Measurements from ENCODE around the gene C4orf36.

Gene C4orf36

DNA sequence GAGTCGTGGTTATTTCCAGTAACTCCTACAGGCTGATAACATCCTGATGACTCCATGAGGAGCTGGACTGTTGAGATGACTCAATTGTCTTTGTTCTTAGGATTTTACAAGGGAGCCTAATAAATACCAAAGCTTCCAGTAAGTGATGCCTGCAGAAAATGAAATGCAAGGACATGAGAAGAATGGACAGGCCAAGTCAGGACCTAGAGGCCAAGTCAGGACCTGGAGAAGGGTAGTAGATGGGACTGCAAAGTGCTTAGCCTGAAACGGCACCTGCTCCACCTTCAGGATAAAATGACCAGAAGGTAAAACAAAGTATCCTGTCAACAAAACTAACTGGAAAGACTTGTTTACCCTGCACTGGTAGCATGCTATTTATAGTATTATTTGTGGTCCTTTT, 36.6 kb downstream of the C4orf36 start:
- DNase-seq, result no peak

DNA sequence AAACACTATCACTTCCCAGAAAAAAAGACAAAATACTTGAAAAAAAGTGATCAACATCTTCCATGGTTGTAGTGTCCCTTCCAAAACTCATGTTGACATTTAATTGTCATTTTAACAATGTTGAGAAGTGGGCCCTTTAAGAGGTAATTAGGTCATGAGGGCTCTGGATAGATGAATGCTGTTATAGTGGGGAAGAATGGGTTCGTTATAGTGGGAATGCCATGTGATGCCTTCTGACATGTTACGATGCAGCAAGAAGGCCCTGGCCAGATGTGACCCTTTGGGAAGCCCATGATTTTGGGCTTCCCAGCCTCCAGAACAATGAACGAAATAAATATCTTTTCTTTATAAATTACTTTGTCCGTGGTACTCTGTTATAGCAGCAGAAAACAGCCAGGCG, 39.0 kb downstream of the C4orf36 start:
- no peak for DNase-seq

DNA sequence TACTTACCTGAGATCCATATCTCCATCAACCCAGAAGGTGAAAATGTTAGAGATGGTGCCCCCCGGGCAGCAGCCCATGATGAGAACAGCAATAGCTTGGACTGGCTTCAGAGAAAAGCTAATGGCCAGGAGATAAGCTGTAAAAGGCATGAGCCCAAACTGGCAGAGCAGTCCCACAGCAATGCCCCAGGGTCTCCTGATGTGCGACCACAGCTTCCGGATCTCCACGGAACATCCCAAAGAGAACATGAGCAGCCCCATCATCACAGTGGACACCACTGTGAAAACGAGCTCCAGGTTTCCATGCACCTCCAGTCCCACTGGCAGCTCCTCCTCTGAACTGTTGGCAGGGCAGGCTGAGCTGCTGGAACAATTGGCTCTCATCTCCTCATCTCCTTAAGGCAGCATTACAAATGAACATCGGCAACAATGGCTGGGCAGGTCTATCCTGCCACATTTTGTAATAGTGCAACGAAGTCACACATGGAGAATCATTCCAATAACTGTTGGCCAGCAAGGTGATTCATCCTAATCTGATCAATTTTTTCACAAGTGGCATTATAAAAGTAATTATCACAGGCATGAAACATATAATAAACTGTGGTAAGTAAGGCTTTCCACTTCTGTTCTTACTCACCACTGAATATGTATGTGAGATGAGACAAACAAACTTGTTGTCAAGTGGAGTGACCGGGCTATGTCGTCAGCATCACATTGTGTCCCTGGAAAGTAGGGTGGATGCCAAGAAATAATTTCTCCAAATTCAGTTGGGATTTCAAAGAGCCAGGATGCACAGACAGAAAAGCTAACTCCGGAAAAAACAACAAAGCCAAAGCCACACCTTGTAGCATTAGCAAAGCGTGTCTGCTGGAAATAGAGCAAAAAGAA, 43.2 kb downstream of the C4orf36 start, which contains the start of gene SLC10A6:
Gene SLC10A6, minus strand, starts transcription at position 653 of the 888 bp plus-strand sequence. Its CDS starts 269 bp downstream, at position 384.
- DNase-seq, result no peak

DNA sequence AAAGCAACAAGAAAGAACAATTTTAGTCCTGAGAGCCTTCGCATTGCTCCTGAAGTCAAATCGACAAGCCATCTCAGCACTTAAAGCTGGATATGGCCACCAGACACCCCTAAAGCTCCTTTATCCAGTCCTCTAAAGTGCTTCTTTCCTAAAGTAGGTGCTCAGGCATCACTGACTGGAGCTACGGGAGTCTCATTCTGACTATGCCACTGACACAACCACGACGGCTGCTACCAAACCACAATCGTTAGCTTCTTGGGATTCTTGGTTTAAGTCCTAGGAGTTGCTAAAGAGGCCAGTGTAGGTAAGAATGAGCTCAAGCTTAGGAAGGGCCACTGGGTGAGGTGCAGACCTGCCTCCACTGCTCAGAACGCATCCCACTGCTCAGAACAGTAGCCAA, 44.1 kb downstream of the C4orf36 start:
- DNase-seq, result no peak

DNA sequence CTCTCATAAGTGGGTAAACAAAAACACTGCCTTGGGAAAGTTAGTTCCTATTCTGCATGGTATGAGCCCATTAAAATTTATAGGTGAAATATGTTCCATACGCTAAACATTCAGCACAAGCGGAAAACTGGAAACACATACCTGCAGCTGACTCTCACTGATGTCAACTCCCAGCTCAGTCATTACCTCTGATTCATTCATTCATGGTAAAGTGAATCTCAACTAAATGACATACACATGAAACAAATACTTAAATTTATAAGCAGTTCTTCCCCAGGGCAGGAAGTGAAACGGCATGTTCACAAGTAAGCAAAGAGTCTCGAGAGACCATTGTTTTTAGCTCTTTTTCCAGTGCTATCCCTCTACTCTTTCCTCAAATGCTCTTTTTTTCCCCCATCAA, 44.7 kb downstream of the C4orf36 start:
- DNase-seq, result no peak

DNA sequence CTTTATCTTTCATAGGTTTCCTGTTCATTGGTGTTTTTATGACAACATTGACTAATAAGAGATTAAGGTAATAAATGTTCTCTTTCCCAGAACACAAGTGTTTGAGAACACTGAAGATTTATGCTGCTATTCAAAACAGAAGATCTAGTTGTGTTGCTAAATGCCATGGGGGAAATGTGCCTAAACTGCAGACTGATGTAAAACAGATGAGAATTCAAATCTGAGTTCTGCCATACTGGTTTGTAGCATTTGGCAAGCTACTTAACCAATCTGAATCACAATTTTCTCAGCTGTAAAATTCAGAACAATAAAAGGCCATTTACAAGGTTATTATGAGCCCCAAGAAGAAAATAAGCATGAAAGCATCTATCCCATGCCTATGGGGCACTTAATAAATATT, 45.3 kb downstream of the C4orf36 start:
- DNase-seq, result no peak

DNA sequence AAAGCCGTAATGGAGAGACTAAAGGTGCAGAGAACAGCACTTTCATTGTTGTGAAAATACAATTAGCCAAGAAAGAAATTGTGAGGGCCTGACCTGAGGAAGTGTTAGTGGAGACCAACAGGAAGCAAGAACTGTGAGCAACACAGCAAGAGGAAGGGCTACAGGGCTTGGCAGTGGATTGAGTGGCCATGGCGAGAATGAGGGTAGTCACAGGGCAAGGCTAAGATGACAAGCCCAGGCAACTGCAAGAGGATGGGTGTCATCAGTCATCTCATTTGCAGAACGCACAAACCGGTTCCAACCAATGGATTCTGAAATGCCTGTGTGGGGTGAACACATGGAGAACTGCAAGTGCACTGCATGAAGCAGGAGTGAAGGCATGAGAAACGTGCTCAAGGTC, 46.6 kb downstream of the C4orf36 start:
- no peak for DNase-seq

DNA sequence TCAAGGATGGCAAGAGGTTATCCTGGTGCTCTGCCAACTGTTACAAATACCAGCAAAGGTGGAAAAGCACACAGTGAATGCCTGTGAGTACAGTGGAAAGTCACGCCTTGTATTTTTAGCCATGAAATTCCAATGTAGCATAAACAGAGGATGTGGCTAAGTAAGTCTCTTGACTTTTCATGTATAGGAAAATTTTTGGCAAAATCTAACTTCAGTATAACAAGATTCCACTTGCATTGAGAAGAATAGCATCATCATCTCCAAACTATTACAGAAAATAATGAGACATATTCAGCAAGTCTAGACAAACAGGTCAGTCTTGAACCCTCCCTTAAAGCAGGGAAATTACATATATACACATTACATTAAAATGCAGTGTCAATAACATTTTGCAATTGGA, 50.9 kb downstream of the C4orf36 start:
- no peak for DNase-seq

DNA sequence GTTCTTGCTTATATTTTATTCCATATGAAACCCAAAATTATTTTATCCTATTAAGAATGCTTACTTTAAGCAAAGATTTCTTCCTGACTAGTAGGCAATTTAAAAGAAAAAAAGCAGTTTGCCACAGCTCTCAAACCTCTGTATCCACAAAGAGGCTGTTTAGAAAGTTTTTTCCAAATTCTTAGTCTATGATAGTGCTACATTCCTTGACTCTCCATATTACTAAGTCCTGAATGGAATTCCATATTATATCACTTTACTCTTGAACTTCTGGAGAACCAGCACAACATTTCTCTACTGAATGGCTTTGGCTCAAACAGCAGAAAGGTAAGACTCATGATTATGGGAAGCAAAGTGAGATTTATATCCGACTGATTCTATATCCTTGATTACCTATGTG, 51.4 kb downstream of the C4orf36 start:
- no peak for DNase-seq

DNA sequence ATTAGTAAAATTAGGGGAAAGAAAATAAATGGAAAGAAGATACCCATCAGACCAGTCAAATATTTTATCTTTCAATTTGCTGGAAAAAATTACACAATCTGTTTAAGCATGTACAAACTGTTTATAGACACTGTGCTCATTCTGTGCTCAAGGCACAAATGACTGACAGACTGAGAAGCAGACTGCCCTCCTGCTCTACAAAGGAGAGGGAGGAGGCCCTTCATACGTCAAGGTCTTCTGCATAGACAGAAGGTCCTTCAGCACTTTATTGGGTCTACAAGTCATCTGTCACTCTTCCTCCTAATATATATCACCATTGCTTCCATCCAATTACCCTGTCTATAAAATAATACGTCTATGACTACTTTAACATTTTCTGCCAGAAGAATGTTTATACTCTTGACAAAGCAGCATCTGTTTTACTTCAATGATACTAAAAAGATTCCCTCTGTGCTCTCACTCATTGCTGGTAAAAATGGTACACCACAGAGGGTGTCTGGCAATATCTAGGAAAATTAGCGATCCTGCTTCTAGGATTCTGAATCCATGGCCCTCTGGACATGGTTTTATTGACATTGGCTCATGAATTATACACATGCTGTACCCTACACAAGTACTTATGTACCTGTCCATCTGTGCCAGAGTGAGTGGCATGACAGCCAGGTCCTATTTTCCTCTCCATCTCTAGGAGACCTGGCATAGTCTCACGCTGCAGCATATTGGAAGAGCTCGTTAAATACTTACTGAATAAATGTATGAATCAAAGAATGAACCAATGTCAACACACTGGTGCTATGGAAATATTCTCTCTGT, 54.3 kb downstream of the C4orf36 start:
- DNase-seq, result no peak

DNA sequence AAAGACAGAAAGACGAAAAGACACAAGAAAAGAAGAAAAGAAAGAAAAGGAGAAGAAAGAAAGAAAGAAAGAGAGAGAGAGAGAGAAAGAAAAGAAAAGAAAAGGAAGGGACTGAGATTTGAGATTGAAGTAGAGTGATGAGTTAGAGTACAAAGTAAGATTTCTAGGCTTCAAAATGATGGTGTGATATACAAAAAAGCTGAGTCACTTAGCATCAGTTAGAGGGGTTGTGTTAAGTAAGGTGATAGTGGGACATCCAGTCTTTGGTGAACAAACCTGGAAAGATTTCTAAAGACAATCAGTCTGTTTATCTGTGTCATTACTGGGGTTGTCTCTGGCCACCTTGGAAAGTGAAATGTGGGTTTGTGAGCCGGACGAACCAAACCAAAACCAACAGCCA, 56.5 kb downstream of the C4orf36 start:
- DNase-seq, result no peak

DNA sequence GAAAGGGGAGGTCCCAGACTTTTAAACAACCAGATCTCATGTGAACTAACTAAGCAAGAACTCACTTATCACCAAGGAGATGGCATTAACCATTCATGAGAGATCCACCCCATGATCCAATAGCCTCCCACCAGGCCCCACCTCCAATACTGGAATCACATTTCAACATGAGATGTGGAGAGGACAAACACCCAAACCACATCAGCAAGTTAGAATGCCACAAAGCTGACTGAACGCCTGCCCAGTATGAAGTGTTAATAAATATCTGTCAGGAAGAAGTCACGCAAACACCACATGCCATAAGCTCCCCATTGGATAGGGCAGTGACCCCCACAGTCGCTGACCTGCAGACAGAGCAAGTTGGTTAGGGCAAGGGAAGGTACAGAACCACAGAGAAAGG, 57.3 kb downstream of the C4orf36 start:
- no peak for DNase-seq

DNA sequence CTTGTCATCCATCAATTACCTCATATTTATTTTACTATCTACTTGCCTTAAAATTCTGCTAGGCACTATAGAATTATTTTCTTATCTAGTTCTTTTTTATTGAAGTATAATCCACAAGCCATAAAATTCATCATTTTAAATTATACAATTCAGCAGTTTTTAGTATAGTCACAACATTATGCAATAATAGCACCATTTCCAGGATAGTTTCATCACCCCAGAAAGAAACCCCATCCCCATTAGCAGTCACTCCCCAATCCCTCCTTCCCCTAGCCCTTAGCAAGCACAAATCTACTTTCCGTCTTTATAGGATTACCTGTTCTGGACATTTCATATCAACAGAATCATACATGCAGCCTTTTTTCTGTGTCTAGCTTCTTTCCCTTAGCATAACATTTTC, 58.6 kb downstream of the C4orf36 start:
- DNase-seq, result no peak

DNA sequence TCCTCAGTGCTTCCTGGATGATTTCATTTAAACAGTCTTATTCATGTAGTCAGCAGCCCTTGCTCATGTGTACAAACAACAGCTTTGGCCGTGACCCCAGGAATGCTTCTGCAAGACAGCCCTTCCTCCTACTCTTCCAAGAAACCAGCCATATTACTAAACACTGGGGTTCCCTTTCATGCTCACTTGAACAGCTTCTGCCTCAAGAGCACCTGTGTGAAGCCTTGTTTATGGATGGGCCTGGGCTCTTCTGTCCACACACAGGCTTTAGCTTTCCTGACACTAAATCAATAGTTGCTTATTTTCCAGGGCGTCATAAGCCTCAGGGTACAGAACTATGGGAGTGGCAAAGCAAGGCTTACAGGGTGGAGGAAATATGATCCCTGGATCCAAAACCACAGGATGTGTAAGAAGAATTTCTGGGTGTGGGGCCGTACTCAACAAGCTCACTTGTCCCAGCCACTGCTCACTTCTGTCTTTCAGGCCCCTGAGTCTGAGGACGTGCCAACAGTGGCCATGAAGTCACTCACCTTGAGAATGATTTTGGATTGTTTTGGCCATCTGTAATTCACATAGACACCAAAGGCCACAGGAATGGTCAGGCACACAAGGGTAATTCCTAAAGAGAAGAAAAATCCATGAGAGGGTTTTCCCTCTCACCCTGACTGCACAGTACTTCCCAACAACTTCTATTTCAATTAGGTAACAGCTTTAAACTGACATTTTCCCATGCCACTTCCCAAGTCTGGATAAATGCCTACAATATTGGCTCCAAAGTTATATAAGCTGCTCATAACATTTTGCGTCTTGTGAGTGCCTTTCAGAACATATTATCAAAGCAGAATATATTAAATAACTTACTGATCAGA, 60.7 kb downstream of the C4orf36 start:
- DNase-seq, result no peak

Measured in cortex of kidney (tissue), 1 donor.